HEK293 (cell line): Measurements from ENCODE around the gene LRRFIP1.

ENCODE experiments used
- CTCF ChIA-PET: fragments of 350-600 bp; formaldehyde crosslinking; extraction: SDS; loops from one replicate; lab custom pipeline; 2021; ENCODE audit warnings: antibody characterized with exemption; lab: Yijun Ruan, JAX
- POLR2A ChIA-PET: fragments of 300-600 bp; formaldehyde crosslinking; extraction: SDS; loops from one replicate; lab custom pipeline; 2020; ENCODE audit warnings: antibody characterized with exemption, inconsistent platforms; lab: Yijun Ruan, JAX
- H3K27ac ChIP-seq: fragments of 200-500 bp; sonication (Bioruptor generic); 2 replicates; pipeline ENCODE4 v1.5.1; 2014; ENCODE audit warnings: low read depth, low read length, control low read depth, inconsistent platforms; ENCODE audit errors: extremely low read depth
- H3K36me3 ChIP-seq, 2 experiments: fragments of 200-500 bp in 1 of 2; sonication (Bioruptor generic) in 1 of 2; 1 replicate in 1 of 2; 2 replicates in 1 of 2; pipeline ENCODE4 v1.5.1; 2014 to 2017; ENCODE audit warnings: inconsistent platforms in 2 of 2, low read length in 2 of 2; ENCODE audit not compliant: control insufficient read depth in 2 of 2, insufficient read depth in 1 of 2
- H3K4me1 ChIP-seq: fragments of 200-500 bp; sonication (Bioruptor generic); 2 replicates; pipeline ENCODE4 v1.5.1; 2014; ENCODE audit warnings: mild to moderate bottlenecking, low read length, inconsistent platforms; ENCODE audit not compliant: control insufficient read depth, insufficient read depth
- H3K4me3 ChIP-seq: 2 replicates; pipeline ENCODE4 v1.5.1; 2011; ENCODE audit warnings: low read depth, mild to moderate bottlenecking, control low read depth, low read length, moderate library complexity
- H3K9me3 ChIP-seq: fragments of 200-500 bp; sonication (Bioruptor generic); 2 replicates; pipeline ENCODE4 v1.5.1; 2014; ENCODE audit warnings: low read depth, low read length, inconsistent platforms; ENCODE audit not compliant: control insufficient read depth, insufficient read depth
- BCL11B ChIP-seq: fragments of 450-650 bp; formaldehyde crosslinking; IDR thresholded peaks from 2 replicates; pipeline ENCODE4 v1.5.1; 2016; ENCODE audit warnings: low read depth, missing biosample characterization, missing genetic modification characterization
- GLI4 ChIP-seq: fragments of 450-650 bp; formaldehyde crosslinking; IDR thresholded peaks from 2 replicates; pipeline ENCODE4 v1.5.1; 2016; ENCODE audit warnings: missing biosample characterization, missing genetic modification characterization
- HOXC10 ChIP-seq: sonication (generic); formaldehyde crosslinking; IDR thresholded peaks from 2 replicates; pipeline ENCODE4 v1.8.1; 2023; ENCODE audit warnings: mild to moderate bottlenecking, missing genetic modification reagents
- SCRT2 ChIP-seq: fragments of 450-650 bp; formaldehyde crosslinking; IDR thresholded peaks from 2 replicates; pipeline ENCODE4 v1.5.1; 2016; ENCODE audit warnings: missing biosample characterization, missing genetic modification characterization
- ZFP41 ChIP-seq: fragments of 450-650 bp; formaldehyde crosslinking; IDR thresholded peaks from 2 replicates; pipeline ENCODE4 v1.5.1; 2016; ENCODE audit warnings: missing biosample characterization, missing genetic modification characterization, borderline replicate concordance
- ZNF341 ChIP-seq: fragments of 450-650 bp; formaldehyde crosslinking; IDR thresholded peaks from 2 replicates; pipeline ENCODE4; 2016; ENCODE audit warnings: low read depth, missing biosample characterization, missing genetic modification characterization
- ZNF354C ChIP-seq: fragments of 450-650 bp; formaldehyde crosslinking; IDR thresholded peaks from 2 replicates; pipeline ENCODE4 v1.5.1; 2016; ENCODE audit warnings: missing biosample characterization, missing genetic modification characterization, low read depth, borderline replicate concordance
- ZNF549 ChIP-seq: fragments of 450-650 bp; IDR thresholded peaks from 2 replicates; pipeline ENCODE4 v1.5.1; 2018; ENCODE audit warnings: missing biosample characterization, missing genetic modification characterization, mild to moderate bottlenecking, inconsistent platforms, moderate library complexity
- ZNF629 ChIP-seq: fragments of 450-650 bp; formaldehyde crosslinking; IDR thresholded peaks from 2 replicates; pipeline ENCODE4 v1.5.1; 2017; ENCODE audit warnings: missing biosample characterization, missing genetic modification characterization
- ZNF707 ChIP-seq: fragments of 450-650 bp; formaldehyde crosslinking; IDR thresholded peaks from 2 replicates; pipeline ENCODE4 v1.5.1; 2016; ENCODE audit warnings: missing biosample characterization, missing genetic modification characterization
- TF ChIP-seq, protein P1 (sequence below): fragments of 450-650 bp; formaldehyde crosslinking; IDR thresholded peaks from 2 replicates; pipeline ENCODE4 v1.5.1; 2016; ENCODE audit warnings: missing biosample characterization, missing genetic modification characterization
- TF ChIP-seq, protein P2 (sequence below): fragments of 450-650 bp; formaldehyde crosslinking; IDR thresholded peaks from 2 replicates; pipeline ENCODE4 v1.5.1; 2017; ENCODE audit warnings: missing biosample characterization, missing genetic modification characterization
- TF ChIP-seq, protein P3 (sequence below): fragments of 450-650 bp; formaldehyde crosslinking; IDR thresholded peaks from 2 replicates; pipeline ENCODE4 v1.5.1; 2016; ENCODE audit warnings: missing biosample characterization, missing genetic modification characterization
- TF ChIP-seq, protein P4 (sequence below): IDR thresholded peaks from 2 replicates; pipeline ENCODE4 v1.6.1; 2011; ENCODE audit warnings: mild to moderate bottlenecking, low read depth, low read length, borderline replicate concordance
- TF ChIP-seq, protein P5 (sequence below): fragments of 450-650 bp; formaldehyde crosslinking; IDR thresholded peaks from 2 replicates; pipeline ENCODE4 v1.5.1; 2016; ENCODE audit warnings: missing biosample characterization, missing genetic modification characterization
- TF ChIP-seq, protein P6 (sequence below): fragments of 450-650 bp; formaldehyde crosslinking; IDR thresholded peaks from 2 replicates; pipeline ENCODE4 v1.5.1; 2016; ENCODE audit warnings: missing biosample characterization, missing genetic modification characterization
- TF ChIP-seq, protein P7 (sequence below): fragments of 450-650 bp; formaldehyde crosslinking; IDR thresholded peaks from 2 replicates; pipeline ENCODE4 v1.5.1; 2016; ENCODE audit warnings: missing biosample characterization, missing genetic modification characterization

Gene LRRFIP1

DNA sequence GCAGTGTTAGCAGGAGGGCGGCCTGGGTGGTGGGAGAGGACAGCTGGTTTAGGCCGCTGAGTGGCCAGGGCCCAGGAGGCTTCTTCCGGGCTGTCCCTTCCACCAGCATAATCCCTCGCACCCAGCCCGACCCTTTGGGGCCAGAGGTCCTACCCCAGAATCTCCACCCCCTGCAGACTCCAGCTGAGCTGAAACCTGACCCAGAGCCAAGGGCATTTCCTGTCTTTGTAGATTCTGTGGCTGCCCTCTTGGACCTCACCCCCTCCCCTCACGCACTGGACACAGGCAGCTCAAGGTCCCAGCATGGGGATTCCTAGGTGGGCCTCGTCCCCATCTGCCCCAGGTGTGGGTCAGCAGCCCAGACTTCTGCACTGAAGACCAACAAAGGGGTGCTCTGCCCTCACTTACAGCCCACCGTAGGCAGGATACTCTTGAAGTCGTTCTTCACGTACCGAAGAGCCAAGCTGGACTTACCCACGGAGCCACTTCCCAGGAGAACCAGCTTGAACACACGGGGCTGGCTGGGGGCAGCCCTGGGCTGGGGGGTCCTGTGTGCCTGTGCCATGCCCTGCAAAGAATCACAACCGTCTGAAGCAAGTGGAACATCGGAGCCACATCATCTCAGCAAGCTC is 41.7 kb upstream of the LRRFIP1 start:
- no peaks in the 10 kb centered on the region for H3K4me1 ChIP-seq
- no peak overlapping the region for H3K27ac ChIP-seq
- POLR2A ChIA-PET: no interaction called here

More for the DNA sequence above, 41.7 kb upstream of the LRRFIP1 start:
- Histone ChIP-seq H3K9me3 (no peaks in the 10 kb centered on the region), H3K36me3 (no peaks in the 10 kb centered on the region), H3K4me3 (no peak overlapping the region)
- CTCF ChIA-PET: interaction anchor here (0.6 to 2.2 kb wide), 6 partner anchors 14 to 273 kb away, joined by 3 to 11 read pairs (median 5); no protein-coding TSS in a partner anchor
- TF ChIP-seq BCL11B (no peak), ZNF354C (no peak), ZNF549 (tag by site-specific recombination) (no peak), ZNF341 (tag by site-specific recombination) (no peak), ZNF707 (tag by site-specific recombination) (no peak), ZFP41 (tag by site-specific recombination) (no peak), HOXC10 (CRISPR knock-in tag) (no peak), ZNF629 (no peak), GLI4 (no peak), SCRT2 (no peak)
- TF ChIP-seq, protein P1, sequence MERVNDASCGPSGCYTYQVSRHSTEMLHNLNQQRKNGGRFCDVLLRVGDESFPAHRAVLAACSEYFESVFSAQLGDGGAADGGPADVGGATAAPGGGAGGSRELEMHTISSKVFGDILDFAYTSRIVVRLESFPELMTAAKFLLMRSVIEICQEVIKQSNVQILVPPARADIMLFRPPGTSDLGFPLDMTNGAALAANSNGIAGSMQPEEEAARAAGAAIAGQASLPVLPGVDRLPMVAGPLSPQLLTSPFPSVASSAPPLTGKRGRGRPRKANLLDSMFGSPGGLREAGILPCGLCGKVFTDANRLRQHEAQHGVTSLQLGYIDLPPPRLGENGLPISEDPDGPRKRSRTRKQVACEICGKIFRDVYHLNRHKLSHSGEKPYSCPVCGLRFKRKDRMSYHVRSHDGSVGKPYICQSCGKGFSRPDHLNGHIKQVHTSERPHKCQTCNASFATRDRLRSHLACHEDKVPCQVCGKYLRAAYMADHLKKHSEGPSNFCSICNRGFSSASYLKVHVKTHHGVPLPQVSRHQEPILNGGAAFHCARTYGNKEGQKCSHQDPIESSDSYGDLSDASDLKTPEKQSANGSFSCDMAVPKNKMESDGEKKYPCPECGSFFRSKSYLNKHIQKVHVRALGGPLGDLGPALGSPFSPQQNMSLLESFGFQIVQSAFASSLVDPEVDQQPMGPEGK (tag by site-specific recombination): no peak
- TF ChIP-seq, protein P2, sequence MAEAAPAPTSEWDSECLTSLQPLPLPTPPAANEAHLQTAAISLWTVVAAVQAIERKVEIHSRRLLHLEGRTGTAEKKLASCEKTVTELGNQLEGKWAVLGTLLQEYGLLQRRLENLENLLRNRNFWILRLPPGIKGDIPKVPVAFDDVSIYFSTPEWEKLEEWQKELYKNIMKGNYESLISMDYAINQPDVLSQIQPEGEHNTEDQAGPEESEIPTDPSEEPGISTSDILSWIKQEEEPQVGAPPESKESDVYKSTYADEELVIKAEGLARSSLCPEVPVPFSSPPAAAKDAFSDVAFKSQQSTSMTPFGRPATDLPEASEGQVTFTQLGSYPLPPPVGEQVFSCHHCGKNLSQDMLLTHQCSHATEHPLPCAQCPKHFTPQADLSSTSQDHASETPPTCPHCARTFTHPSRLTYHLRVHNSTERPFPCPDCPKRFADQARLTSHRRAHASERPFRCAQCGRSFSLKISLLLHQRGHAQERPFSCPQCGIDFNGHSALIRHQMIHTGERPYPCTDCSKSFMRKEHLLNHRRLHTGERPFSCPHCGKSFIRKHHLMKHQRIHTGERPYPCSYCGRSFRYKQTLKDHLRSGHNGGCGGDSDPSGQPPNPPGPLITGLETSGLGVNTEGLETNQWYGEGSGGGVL (tag by site-specific recombination): no peak
- TF ChIP-seq, protein P3, sequence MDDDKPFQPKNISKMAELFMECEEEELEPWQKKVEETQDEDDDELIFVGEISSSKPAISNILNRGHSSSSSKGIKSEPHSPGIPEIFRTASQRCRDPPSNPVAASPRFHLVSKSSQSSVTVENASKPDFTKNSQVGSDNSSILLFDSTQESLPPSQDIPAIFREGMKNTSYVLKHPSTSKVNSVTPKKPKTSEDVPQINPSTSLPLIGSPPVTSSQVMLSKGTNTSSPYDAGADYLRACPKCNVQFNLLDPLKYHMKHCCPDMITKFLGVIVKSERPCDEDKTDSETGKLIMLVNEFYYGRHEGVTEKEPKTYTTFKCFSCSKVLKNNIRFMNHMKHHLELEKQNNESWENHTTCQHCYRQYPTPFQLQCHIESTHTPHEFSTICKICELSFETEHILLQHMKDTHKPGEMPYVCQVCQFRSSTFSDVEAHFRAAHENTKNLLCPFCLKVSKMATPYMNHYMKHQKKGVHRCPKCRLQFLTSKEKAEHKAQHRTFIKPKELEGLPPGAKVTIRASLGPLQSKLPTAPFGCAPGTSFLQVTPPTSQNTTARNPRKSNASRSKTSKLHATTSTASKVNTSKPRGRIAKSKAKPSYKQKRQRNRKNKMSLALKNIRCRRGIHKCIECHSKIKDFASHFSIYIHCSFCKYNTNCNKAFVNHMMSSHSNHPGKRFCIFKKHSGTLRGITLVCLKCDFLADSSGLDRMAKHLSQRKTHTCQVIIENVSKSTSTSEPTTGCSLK (tag by site-specific recombination): no peak
- TF ChIP-seq, protein P4, sequence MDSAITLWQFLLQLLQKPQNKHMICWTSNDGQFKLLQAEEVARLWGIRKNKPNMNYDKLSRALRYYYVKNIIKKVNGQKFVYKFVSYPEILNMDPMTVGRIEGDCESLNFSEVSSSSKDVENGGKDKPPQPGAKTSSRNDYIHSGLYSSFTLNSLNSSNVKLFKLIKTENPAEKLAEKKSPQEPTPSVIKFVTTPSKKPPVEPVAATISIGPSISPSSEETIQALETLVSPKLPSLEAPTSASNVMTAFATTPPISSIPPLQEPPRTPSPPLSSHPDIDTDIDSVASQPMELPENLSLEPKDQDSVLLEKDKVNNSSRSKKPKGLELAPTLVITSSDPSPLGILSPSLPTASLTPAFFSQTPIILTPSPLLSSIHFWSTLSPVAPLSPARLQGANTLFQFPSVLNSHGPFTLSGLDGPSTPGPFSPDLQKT: no peak
- TF ChIP-seq, protein P5, sequence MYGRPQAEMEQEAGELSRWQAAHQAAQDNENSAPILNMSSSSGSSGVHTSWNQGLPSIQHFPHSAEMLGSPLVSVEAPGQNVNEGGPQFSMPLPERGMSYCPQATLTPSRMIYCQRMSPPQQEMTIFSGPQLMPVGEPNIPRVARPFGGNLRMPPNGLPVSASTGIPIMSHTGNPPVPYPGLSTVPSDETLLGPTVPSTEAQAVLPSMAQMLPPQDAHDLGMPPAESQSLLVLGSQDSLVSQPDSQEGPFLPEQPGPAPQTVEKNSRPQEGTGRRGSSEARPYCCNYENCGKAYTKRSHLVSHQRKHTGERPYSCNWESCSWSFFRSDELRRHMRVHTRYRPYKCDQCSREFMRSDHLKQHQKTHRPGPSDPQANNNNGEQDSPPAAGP (tag by site-specific recombination): no peak
- TF ChIP-seq, protein P6, sequence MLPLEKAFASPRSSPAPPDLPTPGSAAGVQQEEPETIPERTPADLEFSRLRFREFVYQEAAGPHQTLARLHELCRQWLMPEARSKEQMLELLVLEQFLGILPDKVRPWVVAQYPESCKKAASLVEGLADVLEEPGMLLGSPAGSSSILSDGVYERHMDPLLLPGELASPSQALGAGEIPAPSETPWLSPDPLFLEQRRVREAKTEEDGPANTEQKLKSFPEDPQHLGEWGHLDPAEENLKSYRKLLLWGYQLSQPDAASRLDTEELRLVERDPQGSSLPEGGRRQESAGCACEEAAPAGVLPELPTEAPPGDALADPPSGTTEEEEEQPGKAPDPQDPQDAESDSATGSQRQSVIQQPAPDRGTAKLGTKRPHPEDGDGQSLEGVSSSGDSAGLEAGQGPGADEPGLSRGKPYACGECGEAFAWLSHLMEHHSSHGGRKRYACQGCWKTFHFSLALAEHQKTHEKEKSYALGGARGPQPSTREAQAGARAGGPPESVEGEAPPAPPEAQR (tag by site-specific recombination): no peak
- TF ChIP-seq, protein P7, sequence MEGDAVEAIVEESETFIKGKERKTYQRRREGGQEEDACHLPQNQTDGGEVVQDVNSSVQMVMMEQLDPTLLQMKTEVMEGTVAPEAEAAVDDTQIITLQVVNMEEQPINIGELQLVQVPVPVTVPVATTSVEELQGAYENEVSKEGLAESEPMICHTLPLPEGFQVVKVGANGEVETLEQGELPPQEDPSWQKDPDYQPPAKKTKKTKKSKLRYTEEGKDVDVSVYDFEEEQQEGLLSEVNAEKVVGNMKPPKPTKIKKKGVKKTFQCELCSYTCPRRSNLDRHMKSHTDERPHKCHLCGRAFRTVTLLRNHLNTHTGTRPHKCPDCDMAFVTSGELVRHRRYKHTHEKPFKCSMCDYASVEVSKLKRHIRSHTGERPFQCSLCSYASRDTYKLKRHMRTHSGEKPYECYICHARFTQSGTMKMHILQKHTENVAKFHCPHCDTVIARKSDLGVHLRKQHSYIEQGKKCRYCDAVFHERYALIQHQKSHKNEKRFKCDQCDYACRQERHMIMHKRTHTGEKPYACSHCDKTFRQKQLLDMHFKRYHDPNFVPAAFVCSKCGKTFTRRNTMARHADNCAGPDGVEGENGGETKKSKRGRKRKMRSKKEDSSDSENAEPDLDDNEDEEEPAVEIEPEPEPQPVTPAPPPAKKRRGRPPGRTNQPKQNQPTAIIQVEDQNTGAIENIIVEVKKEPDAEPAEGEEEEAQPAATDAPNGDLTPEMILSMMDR (tag by site-specific recombination): no peak
